Measurements from ENCODE around the gene PIMREG.

DNA sequence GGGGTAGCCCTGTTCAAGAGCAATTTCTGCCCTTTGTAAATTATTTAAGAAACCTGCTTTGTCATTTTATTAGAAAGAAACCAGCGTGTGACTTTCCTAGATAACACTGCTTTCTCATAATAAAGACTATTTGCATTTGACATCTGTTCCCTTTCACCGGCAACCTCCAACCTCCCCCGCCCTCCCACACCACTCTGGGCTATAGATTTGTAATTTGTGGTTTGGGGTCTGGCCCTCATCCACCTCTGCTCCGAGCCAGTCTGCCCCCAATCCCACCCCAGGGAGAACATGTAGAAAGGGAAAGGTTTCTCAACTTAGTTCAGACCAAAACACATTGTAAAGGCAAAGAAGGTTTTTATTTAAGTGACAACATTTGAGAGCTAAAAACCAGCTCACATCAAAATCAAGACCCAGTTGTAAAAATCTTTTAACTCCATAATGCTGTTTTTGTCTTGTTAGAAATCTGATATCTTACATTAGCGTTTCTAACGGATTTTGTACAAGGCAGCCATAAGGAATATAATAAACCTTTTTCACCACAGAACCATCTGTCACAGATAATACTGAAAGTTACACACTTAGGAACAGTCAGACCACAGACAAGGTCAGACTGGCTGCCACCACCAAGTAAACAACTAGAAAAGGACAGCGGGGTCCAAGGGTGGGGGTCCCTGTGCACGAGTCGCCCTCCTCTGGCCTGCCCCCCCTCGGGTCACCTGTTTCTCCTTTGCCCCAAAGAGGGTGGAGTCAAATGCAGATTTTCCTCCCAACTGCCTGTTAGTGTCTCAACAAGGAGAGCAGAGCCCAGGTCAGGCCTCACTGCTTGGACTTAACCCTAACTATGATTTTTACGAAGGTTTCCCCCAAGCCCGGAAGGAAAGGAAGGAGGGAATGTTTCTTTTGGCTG lies 6.9 kb downstream of the PIMREG start:
- TF ChIP-seq BHLHE40 (IDR thresholded peaks at IDR 0.05; ENCODE audit: borderline replicate concordance) (no peak), FOXM1 (IDR thresholded peaks at IDR 0.05; ENCODE audit: borderline replicate concordance) (no peak), FOXK2 (IDR thresholded peaks at IDR 0.05) (no peak), ELF4 (IDR thresholded peaks at IDR 0.05) (no peak), SUZ12 (IDR thresholded peaks at IDR 0.05) (no peak)
